SK-N-MC (cell line): ENCODE data around the gene POLR3E.

Experiments
- EZH2 ChIP-seq: fragments of 200-600 bp; sonication (generic); IDR thresholded peaks from one replicate; pipeline ENCODE4 v1.6.1; 2017; ENCODE audit warnings: antibody characterized with exemption
- FOXP2 ChIP-seq: optimal IDR thresholded peaks from 2 replicates; pipeline ENCODE3; 2011; ENCODE audit warnings: mild to moderate bottlenecking, moderate library complexity; ENCODE audit not compliant: insufficient read depth; ENCODE audit errors: extremely low read length, control extremely low read depth
- POLR2AphosphoS5 ChIP-seq: IDR thresholded peaks from 2 replicates; pipeline ENCODE4 v1.6.1; 2012; ENCODE audit warnings: mild to moderate bottlenecking, low read depth, low read length, borderline replicate concordance

DNA sequence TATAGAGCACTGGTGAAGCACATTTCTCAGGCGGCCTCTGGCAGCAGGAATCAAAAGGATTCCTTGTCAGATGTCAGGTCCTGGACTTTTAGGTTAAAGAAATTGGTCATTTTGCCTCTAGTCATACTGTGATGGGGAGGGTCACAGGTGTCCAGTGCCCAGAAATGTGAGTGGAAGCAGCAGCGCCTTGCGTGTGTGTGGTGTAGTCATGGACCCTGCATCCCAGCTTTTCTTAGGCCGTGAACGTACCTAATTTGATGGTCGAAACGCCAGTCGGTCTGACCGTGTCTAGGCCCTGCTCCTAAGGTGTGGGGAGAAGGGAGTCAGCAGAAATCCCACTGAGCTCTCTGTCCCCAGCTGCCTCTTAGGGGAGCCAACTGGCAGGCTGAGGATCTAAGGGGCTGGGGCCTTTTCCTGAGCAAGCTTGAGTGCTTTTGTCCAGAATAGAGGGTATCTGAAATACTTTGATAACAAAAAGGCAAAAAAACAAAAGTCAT is 32.0 kb downstream of the POLR3E start:
- TF ChIP-seq POLR2AphosphoS5 (no peak), EZH2 (no peak), FOXP2 (no peak)
